GM12801 (cell line): ENCODE measurements around the gene UROC1.

Source experiments
- CTCF ChIP-seq: IDR thresholded peaks from one replicate; pipeline ENCODE4 v1.5.1; 2011; ENCODE audit warnings: control low read depth; ENCODE audit not compliant: insufficient read length; ENCODE audit errors: extremely low read depth

UROC1 gene

GRCh38 chr3:126507886-126508285 lies 9.7 kb downstream of the UROC1 start:
- no peak for TF ChIP-seq CTCF

GRCh38 chr3:126503701-126504100 lies 13.9 kb downstream of the UROC1 start:
- no peak for TF ChIP-seq CTCF

- TF ChIP-seq CTCF: no peak
Observed at GRCh38 chr3:126502656-126503055, 14.9 kb downstream of the UROC1 start.

GRCh38 chr3:126501736-126502135 lies 15.8 kb downstream of the UROC1 start:
- TF ChIP-seq CTCF: no peak

GRCh38 chr3:126501054-126501453 lies 16.5 kb downstream of the UROC1 start:
- TF ChIP-seq CTCF: no peak

GRCh38 chr3:126500016-126500415 lies 17.6 kb downstream of the UROC1 start:
- TF ChIP-seq CTCF: no peak

- TF ChIP-seq CTCF: no peak
Observed at GRCh38 chr3:126499401-126499800, 18.2 kb downstream of the UROC1 start.

- no peak for TF ChIP-seq CTCF
Observed at GRCh38 chr3:126498929-126499328, 18.6 kb downstream of the UROC1 start.
